Endothelial cell (in vitro differentiated cells): Measurements from ENCODE around the gene CPHXL. TPM values are rescaled to one million over a fixed set of nuclear protein-coding genes. Genes with fewer than 3 reads are reported as not detected.

Experiments
- DNase-seq: peaks from one replicate; pipeline ENCODE4 v3.0.0; 2021; ENCODE audit warnings: low spot score
- H3K27ac Mint-ChIP-seq: one replicate; pipeline ENCODE4 v1.8.0; 2021; ENCODE audit warnings: mixed read lengths, inconsistent platforms; ENCODE audit not compliant: unreplicated experiment
- H3K27me3 Mint-ChIP-seq: one replicate; pipeline ENCODE4 v1.8.0; 2021; ENCODE audit warnings: mild to moderate bottlenecking, moderate library complexity, mixed read lengths, inconsistent platforms; ENCODE audit not compliant: unreplicated experiment
- H3K36me3 Mint-ChIP-seq: one replicate; pipeline ENCODE4 v1.8.0; 2021; ENCODE audit warnings: mild to moderate bottlenecking, low read depth, mixed read lengths, inconsistent platforms; ENCODE audit not compliant: unreplicated experiment
- H3K4me1 Mint-ChIP-seq: one replicate; pipeline ENCODE4 v1.8.0; 2021; ENCODE audit warnings: mild to moderate bottlenecking, mixed read lengths, inconsistent platforms; ENCODE audit not compliant: unreplicated experiment
- H3K4me3 Mint-ChIP-seq: one replicate; pipeline ENCODE4 v1.8.0; 2021; ENCODE audit warnings: mild to moderate bottlenecking, mixed read lengths, inconsistent platforms; ENCODE audit not compliant: unreplicated experiment
- H3K9me3 Mint-ChIP-seq: one replicate; pipeline ENCODE4 v1.8.0; 2021; ENCODE audit warnings: mixed read lengths, inconsistent platforms; ENCODE audit not compliant: unreplicated experiment
- total RNA-seq: library from RNA; stranded (reverse); fragmentation: NEBNext Ultra II Directional; extraction: Animal tissue kit (Norgen Biotek cat#: 25700); gene quantifications from one replicate; pipeline ENCODE4 v1.2.1, GENCODE V29; 2021; ENCODE audit not compliant: unreplicated experiment
- TF ChIP-seq, protein P1 (sequence below): fragments of 200-600 bp; sonication (generic); IDR thresholded peaks from one replicate; pipeline ENCODE4 v1.5.0; 2021; ENCODE audit warnings: antibody characterized with exemption; ENCODE audit not compliant: unreplicated experiment

The CPHXL gene
- total RNA-seq, 1 donor from 2014 or later: not detected

DNA sequence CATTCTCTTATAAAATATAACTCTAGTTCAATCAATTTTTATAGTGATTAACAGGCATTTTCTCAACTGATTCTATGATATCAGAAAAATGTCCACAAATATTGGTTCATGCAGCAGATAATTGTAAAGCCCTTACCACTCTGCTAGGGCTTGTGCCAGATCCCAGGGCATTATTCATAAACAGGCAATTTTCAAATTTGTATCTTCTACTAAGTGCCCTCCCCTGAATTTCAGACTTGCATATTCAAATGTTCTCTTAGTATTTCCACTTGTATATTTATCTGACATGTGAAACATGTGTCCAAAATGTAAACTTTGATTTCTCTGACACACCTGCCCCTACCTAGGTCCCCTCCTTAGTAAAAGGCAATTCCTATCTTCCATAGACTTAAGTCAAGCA, 58.8 kb downstream of the CPHXL start:
- no peak for DNase-seq
- TF ChIP-seq, protein P1, sequence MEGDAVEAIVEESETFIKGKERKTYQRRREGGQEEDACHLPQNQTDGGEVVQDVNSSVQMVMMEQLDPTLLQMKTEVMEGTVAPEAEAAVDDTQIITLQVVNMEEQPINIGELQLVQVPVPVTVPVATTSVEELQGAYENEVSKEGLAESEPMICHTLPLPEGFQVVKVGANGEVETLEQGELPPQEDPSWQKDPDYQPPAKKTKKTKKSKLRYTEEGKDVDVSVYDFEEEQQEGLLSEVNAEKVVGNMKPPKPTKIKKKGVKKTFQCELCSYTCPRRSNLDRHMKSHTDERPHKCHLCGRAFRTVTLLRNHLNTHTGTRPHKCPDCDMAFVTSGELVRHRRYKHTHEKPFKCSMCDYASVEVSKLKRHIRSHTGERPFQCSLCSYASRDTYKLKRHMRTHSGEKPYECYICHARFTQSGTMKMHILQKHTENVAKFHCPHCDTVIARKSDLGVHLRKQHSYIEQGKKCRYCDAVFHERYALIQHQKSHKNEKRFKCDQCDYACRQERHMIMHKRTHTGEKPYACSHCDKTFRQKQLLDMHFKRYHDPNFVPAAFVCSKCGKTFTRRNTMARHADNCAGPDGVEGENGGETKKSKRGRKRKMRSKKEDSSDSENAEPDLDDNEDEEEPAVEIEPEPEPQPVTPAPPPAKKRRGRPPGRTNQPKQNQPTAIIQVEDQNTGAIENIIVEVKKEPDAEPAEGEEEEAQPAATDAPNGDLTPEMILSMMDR: no peak
- Mint-ChIP-seq H3K27ac (no peak overlapping the region), H3K4me1 (no peaks in the 10 kb centered on the region), H3K9me3 (no peaks in the 10 kb centered on the region), H3K27me3 (peaks cover 1% of the 10 kb centered on the region), H3K4me3 (no peak overlapping the region), H3K36me3 (no peaks in the 10 kb centered on the region)

Other genes with a start within 250 kb of the CPHXL start
- 5.3 TPM for gene CHST6, start 231.0 kb downstream of the CPHXL start, total RNA-seq
- 0.13 TPM for gene CHST5, start 190.4 kb downstream of the CPHXL start, total RNA-seq
- 14.5 TPM for gene TMEM231, start 170.2 kb downstream of the CPHXL start, total RNA-seq
- 222 TPM for gene GABARAPL2, start 160.1 kb downstream of the CPHXL start, total RNA-seq
- gene ADAT1, start 103.2 kb downstream of the CPHXL start, total RNA-seq: 137 TPM
- 161 TPM for gene KARS1, start 78.8 kb downstream of the CPHXL start, total RNA-seq
- gene TERF2IP, start 78.7 kb downstream of the CPHXL start, total RNA-seq: 48.0 TPM
- not detected for gene CPHXL2, start 49.5 kb downstream of the CPHXL start, total RNA-seq
- gene DUXB, start 25.0 kb downstream of the CPHXL start, total RNA-seq: not detected